GM12874 (cell line): ENCODE data around the gene AP2A2.

Experiments used
- CTCF ChIP-seq: IDR thresholded peaks from 2 replicates; pipeline ENCODE4 v1.5.1; 2011; ENCODE audit warnings: low read depth, mild to moderate bottlenecking, control low read depth, low read length, moderate library complexity; ENCODE audit not compliant: insufficient read depth

The AP2A2 gene

GRCh38 chr11:1035577-1036283 is 110.1 kb downstream of the AP2A2 start:
- no peak for TF ChIP-seq CTCF

- no peak for TF ChIP-seq CTCF
Measured at GRCh38 chr11:1036303-1036923, 110.7 kb downstream of the AP2A2 start, which contains the start of gene MUC6. Gene MUC6, minus strand, starts transcription at chr11:1036718. Its CDS starts 63 bp downstream, at chr11:1036655.

GRCh38 chr11:1036931-1037330 is 111.3 kb downstream of the AP2A2 start:
- no peak for TF ChIP-seq CTCF

- no peak for TF ChIP-seq CTCF
Measured at GRCh38 chr11:1037506-1038055, 111.9 kb downstream of the AP2A2 start.

- TF ChIP-seq CTCF, result no peak
Measured at GRCh38 chr11:1038361-1038760, 112.7 kb downstream of the AP2A2 start.

- no peak for TF ChIP-seq CTCF
Measured at GRCh38 chr11:1038921-1039320, 113.3 kb downstream of the AP2A2 start.

GRCh38 chr11:1039481-1040427 is 114.1 kb downstream of the AP2A2 start:
- no peak for TF ChIP-seq CTCF
